Measurements from ENCODE around the gene MAPKAPK5. TPM values are rescaled to one million over a fixed set of nuclear protein-coding genes. Genes with fewer than 3 reads are reported as not detected.

The MAPKAPK5 gene
- total and polyA plus RNA-seq, 2 experiments from 2014 or later = 41.5 to 77.0 TPM

DNA sequence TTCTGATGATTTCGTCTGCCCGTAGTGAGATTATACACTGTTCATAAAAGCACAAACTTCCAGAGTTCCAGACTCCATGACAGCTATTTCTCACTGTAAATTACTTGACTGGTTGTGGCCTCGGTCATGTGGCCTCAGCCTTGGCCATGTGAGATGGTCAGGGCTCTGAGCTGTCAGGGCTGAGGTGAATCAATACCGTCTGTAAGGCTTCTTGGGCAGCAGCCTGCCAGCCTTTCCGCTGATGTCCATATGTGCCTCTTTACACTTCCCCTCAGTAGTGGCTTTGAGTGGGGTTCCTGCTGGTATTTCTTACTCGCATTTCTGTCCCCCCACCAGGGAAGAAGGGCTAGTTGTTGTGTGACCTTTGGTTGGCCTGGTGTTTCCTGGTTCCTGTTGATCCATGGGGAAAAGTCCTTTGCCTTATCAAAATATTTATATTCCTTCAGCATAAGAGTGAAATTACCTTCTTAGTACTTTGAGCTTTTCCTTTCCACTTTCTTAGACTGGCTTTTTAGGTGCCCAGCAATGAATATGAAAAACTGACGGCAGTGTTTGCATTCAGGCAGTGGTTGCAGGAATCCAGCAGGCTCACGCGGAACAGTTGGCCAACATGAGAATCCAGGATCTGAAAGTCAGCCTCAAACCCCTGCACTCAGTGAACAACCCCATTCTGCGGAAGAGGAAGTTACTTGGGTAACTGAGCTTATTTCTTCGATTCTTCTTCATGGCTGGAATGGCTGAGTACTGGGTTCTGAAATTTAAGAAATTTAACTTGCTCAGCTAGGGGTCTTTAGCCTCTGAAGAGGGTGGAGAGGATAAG lies 46.1 kb downstream of the MAPKAPK5 start:
- Histone ChIP-seq H3F3A (replicated peaks; ENCODE audit: low read depth) (peaks cover 21% of the 10 kb centered on the region; the same call in 1 of the 2 replicates), H3K4me2 (no peak overlapping the region), H3K4me1 (ENCODE audit: insufficient read depth) (no peaks in the 10 kb centered on the region), H4K20me1 (replicated peaks; ENCODE audit: insufficient read depth) (peaks cover 15% of the 10 kb centered on the region), H3K36me3 (ENCODE audit: insufficient read depth) (peaks cover 44% of the 10 kb centered on the region), H3K9me2 (ENCODE audit: insufficient read depth) (no peaks in the 10 kb centered on the region), H3K27ac (ENCODE audit: low read depth) (no peak overlapping the region), H3K27me3 (ENCODE audit: insufficient read depth) (no peaks in the 10 kb centered on the region), H3K4me3 (no peak overlapping the region), H2AFZ (no peak overlapping the region), H3K79me2 (replicated peaks; ENCODE audit: insufficient read depth) (no peaks in the 10 kb centered on the region; the same call in 1 of the 2 replicates)
- no peaks in the 10 kb centered on the region for H3K27me3 Mint-ChIP-seq (ENCODE audit: insufficient read depth, low read depth, poor library complexity)
- DNase-seq (ENCODE audit: low spot score) (no peak), ATAC-seq (no peak)
- TF ChIP-seq ZNF114 (CRISPR knock-in tag; IDR thresholded peaks at IDR 0.05) = no peak
- no peak for TF ChIP-seq NANOG (IDR thresholded peaks at IDR 0.05; ENCODE audit: borderline replicate concordance)
- TF ChIP-seq STAT1 (IDR thresholded peaks at IDR 0.05; ENCODE audit: unreplicated experiment) = no peak
- TF ChIP-seq, protein P1, sequence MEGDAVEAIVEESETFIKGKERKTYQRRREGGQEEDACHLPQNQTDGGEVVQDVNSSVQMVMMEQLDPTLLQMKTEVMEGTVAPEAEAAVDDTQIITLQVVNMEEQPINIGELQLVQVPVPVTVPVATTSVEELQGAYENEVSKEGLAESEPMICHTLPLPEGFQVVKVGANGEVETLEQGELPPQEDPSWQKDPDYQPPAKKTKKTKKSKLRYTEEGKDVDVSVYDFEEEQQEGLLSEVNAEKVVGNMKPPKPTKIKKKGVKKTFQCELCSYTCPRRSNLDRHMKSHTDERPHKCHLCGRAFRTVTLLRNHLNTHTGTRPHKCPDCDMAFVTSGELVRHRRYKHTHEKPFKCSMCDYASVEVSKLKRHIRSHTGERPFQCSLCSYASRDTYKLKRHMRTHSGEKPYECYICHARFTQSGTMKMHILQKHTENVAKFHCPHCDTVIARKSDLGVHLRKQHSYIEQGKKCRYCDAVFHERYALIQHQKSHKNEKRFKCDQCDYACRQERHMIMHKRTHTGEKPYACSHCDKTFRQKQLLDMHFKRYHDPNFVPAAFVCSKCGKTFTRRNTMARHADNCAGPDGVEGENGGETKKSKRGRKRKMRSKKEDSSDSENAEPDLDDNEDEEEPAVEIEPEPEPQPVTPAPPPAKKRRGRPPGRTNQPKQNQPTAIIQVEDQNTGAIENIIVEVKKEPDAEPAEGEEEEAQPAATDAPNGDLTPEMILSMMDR (conservative IDR thresholded peaks at IDR 0.05; ENCODE audit: low read depth in 2 of 2) = no peak
- TF ChIP-seq, protein P2, sequence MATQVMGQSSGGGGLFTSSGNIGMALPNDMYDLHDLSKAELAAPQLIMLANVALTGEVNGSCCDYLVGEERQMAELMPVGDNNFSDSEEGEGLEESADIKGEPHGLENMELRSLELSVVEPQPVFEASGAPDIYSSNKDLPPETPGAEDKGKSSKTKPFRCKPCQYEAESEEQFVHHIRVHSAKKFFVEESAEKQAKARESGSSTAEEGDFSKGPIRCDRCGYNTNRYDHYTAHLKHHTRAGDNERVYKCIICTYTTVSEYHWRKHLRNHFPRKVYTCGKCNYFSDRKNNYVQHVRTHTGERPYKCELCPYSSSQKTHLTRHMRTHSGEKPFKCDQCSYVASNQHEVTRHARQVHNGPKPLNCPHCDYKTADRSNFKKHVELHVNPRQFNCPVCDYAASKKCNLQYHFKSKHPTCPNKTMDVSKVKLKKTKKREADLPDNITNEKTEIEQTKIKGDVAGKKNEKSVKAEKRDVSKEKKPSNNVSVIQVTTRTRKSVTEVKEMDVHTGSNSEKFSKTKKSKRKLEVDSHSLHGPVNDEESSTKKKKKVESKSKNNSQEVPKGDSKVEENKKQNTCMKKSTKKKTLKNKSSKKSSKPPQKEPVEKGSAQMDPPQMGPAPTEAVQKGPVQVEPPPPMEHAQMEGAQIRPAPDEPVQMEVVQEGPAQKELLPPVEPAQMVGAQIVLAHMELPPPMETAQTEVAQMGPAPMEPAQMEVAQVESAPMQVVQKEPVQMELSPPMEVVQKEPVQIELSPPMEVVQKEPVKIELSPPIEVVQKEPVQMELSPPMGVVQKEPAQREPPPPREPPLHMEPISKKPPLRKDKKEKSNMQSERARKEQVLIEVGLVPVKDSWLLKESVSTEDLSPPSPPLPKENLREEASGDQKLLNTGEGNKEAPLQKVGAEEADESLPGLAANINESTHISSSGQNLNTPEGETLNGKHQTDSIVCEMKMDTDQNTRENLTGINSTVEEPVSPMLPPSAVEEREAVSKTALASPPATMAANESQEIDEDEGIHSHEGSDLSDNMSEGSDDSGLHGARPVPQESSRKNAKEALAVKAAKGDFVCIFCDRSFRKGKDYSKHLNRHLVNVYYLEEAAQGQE (IDR thresholded peaks at IDR 0.05; ENCODE audit: unreplicated experiment) = no peak
- no peak for TF ChIP-seq ZNF331 (CRISPR knock-in tag; IDR thresholded peaks at IDR 0.05; ENCODE audit: low read depth)
- no peak for TF ChIP-seq CREB1 (CRISPR knock-in tag; IDR thresholded peaks at IDR 0.05; ENCODE audit: low read depth)
- no peak for TF ChIP-seq EZH2 (IDR thresholded peaks at IDR 0.05; ENCODE audit: low read depth, unreplicated experiment)
- TF ChIP-seq POLR2AphosphoS5 (IDR thresholded peaks at IDR 0.05; ENCODE audit: low read depth) = no peak
- no peak for TF ChIP-seq EZH2phosphoT487 (IDR thresholded peaks at IDR 0.05; ENCODE audit: unreplicated experiment)
- TF ChIP-seq, protein P3, sequence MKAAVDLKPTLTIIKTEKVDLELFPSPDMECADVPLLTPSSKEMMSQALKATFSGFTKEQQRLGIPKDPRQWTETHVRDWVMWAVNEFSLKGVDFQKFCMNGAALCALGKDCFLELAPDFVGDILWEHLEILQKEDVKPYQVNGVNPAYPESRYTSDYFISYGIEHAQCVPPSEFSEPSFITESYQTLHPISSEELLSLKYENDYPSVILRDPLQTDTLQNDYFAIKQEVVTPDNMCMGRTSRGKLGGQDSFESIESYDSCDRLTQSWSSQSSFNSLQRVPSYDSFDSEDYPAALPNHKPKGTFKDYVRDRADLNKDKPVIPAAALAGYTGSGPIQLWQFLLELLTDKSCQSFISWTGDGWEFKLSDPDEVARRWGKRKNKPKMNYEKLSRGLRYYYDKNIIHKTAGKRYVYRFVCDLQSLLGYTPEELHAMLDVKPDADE (IDR thresholded peaks at IDR 0.05) = no peak
- TF ChIP-seq JUNB (IDR thresholded peaks at IDR 0.05; ENCODE audit: unreplicated experiment) = no peak
- TF ChIP-seq, protein P4, sequence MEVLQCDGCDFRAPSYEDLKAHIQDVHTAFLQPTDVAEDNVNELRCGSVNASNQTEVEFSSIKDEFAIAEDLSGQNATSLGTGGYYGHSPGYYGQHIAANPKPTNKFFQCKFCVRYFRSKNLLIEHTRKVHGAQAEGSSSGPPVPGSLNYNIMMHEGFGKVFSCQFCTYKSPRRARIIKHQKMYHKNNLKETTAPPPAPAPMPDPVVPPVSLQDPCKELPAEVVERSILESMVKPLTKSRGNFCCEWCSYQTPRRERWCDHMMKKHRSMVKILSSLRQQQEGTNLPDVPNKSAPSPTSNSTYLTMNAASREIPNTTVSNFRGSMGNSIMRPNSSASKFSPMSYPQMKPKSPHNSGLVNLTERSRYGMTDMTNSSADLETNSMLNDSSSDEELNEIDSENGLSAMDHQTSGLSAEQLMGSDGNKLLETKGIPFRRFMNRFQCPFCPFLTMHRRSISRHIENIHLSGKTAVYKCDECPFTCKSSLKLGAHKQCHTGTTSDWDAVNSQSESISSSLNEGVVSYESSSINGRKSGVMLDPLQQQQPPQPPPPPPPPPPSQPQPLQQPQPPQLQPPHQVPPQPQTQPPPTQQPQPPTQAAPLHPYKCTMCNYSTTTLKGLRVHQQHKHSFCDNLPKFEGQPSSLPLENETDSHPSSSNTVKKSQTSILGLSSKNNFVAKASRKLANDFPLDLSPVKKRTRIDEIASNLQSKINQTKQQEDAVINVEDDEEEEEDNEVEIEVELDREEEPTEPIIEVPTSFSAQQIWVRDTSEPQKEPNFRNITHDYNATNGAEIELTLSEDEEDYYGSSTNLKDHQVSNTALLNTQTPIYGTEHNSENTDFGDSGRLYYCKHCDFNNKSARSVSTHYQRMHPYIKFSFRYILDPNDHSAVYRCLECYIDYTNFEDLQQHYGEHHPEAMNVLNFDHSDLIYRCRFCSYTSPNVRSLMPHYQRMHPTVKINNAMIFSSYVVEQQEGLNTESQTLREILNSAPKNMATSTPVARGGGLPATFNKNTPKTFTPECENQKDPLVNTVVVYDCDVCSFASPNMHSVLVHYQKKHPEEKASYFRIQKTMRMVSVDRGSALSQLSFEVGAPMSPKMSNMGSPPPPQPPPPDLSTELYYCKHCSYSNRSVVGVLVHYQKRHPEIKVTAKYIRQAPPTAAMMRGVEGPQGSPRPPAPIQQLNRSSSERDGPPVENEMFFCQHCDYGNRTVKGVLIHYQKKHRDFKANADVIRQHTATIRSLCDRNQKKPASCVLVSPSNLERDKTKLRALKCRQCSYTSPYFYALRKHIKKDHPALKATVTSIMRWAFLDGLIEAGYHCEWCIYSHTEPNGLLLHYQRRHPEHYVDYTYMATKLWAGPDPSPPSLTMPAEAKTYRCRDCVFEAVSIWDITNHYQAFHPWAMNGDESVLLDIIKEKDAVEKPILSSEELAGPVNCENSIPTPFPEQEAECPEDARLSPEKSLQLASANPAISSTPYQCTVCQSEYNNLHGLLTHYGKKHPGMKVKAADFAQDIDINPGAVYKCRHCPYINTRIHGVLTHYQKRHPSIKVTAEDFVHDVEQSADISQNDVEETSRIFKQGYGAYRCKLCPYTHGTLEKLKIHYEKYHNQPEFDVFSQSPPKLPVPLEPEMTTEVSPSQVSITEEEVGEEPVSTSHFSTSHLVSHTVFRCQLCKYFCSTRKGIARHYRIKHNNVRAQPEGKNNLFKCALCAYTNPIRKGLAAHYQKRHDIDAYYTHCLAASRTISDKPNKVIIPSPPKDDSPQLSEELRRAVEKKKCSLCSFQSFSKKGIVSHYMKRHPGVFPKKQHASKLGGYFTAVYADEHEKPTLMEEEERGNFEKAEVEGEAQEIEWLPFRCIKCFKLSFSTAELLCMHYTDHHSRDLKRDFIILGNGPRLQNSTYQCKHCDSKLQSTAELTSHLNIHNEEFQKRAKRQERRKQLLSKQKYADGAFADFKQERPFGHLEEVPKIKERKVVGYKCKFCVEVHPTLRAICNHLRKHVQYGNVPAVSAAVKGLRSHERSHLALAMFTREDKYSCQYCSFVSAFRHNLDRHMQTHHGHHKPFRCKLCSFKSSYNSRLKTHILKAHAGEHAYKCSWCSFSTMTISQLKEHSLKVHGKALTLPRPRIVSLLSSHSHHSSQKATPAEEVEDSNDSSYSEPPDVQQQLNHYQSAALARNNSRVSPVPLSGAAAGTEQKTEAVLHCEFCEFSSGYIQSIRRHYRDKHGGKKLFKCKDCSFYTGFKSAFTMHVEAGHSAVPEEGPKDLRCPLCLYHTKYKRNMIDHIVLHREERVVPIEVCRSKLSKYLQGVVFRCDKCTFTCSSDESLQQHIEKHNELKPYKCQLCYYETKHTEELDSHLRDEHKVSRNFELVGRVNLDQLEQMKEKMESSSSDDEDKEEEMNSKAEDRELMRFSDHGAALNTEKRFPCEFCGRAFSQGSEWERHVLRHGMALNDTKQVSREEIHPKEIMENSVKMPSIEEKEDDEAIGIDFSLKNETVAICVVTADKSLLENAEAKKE (CRISPR knock-in tag; IDR thresholded peaks at IDR 0.05) = no peak
- no peaks in the 10 kb centered on the region for H3K9me3 Mint-ChIP-seq
- H3K36me3 Mint-ChIP-seq (ENCODE audit: low read depth) = peaks cover 91% of the 10 kb centered on the region
- H3K27ac Mint-ChIP-seq = no peak overlapping the region; the same call in 1 of the 2 replicates
- no peak overlapping the region for H3K4me3 Mint-ChIP-seq
- H3K4me1 Mint-ChIP-seq = no peaks in the 10 kb centered on the region
